A549 treated with GW870086 at 1 μM for 4 hours (cell line): ENCODE results near the gene RTF1. TPM values are rescaled to one million over a fixed set of nuclear protein-coding genes. Genes with fewer than 3 reads are reported as not detected.

Source experiments
- total RNA-seq: library from RNA; stranded (reverse); fragments of 200-300 nt; extraction: Qiagen RNA extraction; gene quantifications from 5 replicates; pipeline ENCODE4 v1.2.3, GENCODE V29; 2022; ENCODE audit warnings: low read depth

Gene RTF1
- 17.4 to 23.1 TPM (median 21.3 TPM) in 5 replicates for total RNA-seq

GRCh38 chr15:41416742-41417417, at the start of gene RTF1:
Gene RTF1, plus strand, starts transcription at chr15:41417095. Its CDS starts 21 bp downstream, at chr15:41417116.

GRCh38 chr15:41493205-41493901, 76.5 kb downstream of the RTF1 start, which contains the start of gene ITPKA:
Gene ITPKA, plus strand, starts transcription at chr15:41493874. Its CDS starts 54 bp downstream, at chr15:41493928.

DNA sequence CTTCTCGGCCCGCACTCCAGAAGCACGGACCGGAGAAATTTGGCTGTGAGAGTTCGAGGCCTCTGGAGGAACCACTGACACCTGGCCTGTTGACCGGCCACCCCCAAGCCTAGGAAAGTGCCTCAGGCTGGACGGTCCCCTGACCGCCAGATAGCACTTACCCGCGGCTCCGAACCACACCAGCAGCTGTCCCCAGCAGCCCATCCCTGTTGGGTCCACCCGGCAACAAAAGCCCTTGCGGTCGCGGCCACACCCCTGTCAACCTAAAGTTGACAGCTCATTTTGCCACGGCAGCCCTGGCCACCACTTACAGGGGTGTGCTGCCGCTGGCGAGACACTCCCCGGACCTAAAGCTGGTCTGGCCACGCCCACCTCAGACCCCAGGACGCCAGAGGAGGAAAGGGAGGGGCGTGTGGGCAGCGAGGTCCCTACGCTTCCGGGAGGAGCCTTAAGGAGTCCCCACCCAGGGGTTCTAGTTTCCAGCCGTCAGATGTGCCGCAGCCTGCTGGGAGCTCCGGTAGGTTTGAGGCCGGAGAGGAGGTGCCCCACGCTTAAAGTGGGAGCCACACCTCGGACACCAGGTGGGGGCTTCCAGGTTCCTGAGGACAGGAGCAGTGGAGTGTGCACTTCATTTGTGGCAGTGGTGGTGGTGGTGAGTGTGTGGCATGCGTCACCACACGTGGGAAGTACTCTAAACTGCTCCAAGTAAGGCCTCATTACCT, 96.8 kb downstream of the RTF1 start, which contains the start of gene LTK:
Gene LTK, minus strand, starts transcription at position 322 of the 722 bp plus-strand sequence. Its CDS starts 118 bp downstream, at position 204.

Other genes starting within 250 kb of the RTF1 start
- 0.16 to 0.33 TPM (median 0.27 TPM) in 3 of 5 replicates, not detected in the others for gene EXD1, start 186.3 kb upstream of the RTF1 start, total RNA-seq
- 61.3 to 71.8 TPM (median 64.8 TPM) in 5 replicates for gene CHP1, start 185.8 kb upstream of the RTF1 start, total RNA-seq
- 13.3 to 15.9 TPM (median 14.6 TPM) in 5 replicates for gene OIP5, start 84.5 kb upstream of the RTF1 start, total RNA-seq
- 64.5 to 81.6 TPM (median 70.4 TPM) in 5 replicates for gene NUSAP1, start 84.2 kb upstream of the RTF1 start, total RNA-seq
- 12.0 to 14.3 TPM (median 13.4 TPM) in 5 replicates for gene NDUFAF1, start 14.6 kb upstream of the RTF1 start, total RNA-seq
- gene ITPKA, start 76.8 kb downstream of the RTF1 start, total RNA-seq = 7.4 to 9.3 TPM (median 9.1 TPM) in 5 replicates
- 0.03 to 0.43 TPM (median 0.10 TPM) in 4 of 5 replicates, not detected in the other for gene LTK, start 96.7 kb downstream of the RTF1 start, total RNA-seq
- gene RPAP1, start 127.2 kb downstream of the RTF1 start, total RNA-seq = 8.8 to 12.8 TPM (median 10.5 TPM) in 5 replicates
- 12.8 to 17.1 TPM (median 15.8 TPM) in 5 replicates for gene TYRO3, start 142.1 kb downstream of the RTF1 start, total RNA-seq
- gene MGA, start 243.3 kb downstream of the RTF1 start, total RNA-seq = 4.9 to 7.6 TPM (median 7.1 TPM) in 5 replicates